Epithelial cell of proximal tubule (primary cell): ENCODE measurements around the gene MORC2. TPM values are rescaled to one million over a fixed set of nuclear protein-coding genes. Genes with fewer than 3 reads are reported as not detected.

Experiments
- DNase-seq: peaks from one replicate; pipeline ENCODE4 v3.0.0-alpha.2; 2011; ENCODE audit warnings: low read depth
- H3K4me3 ChIP-seq: 2 replicates; pipeline ENCODE4 v1.5.1; 2011; ENCODE audit warnings: low read depth, mild to moderate bottlenecking, low read length
- CTCF ChIP-seq: conservative IDR thresholded peaks from 2 replicates; pipeline ENCODE4 v1.5.1; 2012; ENCODE audit warnings: low read depth, mild to moderate bottlenecking, low read length
- total RNA-seq: library from RNA; depleted of rRNA; stranded (reverse); fragments of >200 nt; gene quantifications from 2 replicates; pipeline ENCODE4 v1.2.3, GENCODE V29; 2015

The MORC2 gene
- total RNA-seq, 1 donor from 2014 or later: 7.1 TPM

DNA sequence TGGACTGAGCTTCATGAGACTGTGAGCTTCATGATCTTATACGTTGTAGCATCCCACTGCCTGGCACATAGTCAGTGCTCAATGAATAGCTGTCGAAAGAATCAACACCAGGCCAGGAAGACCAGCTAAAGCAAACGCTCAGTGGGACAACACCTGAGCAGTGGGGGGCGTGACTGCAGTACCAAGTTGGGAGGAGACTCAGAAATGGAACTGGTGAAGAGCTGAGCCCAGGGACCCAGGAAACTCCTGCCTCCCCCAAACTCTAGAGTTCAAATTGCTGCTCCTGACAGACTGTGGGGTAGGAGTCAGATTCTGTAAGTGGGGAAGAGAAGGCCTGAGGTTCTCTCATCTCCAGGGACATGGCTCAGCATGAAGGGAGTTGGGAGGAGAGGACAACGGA is 59.3 kb downstream of the MORC2 start:
- TF ChIP-seq CTCF: no peak
- no peak for DNase-seq
- no peak overlapping the region for H3K4me3 ChIP-seq

DNA sequence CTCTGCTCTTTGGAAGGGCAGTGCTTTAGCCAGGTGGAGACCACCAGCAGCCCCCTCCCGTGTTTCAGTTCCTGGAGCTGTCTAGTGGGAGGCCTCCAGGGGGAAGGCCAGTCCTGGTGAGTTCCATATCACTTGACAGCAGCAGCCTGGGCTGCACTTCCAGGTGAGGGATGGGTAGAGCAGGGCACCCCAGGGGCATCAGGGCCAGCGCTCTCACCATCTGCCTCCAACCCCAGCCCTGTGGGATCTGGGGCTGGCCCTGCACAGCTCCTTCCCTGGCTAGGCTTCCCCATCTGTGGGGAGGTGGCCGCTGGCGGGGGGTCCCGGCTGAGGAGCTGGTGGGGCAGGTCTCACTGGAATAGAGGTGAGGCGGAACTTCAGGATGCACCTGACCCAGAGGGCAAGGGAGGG is 60.5 kb downstream of the MORC2 start:
- TF ChIP-seq CTCF: no peak
- DNase-seq: no peak
- no peak overlapping the region for H3K4me3 ChIP-seq

DNA sequence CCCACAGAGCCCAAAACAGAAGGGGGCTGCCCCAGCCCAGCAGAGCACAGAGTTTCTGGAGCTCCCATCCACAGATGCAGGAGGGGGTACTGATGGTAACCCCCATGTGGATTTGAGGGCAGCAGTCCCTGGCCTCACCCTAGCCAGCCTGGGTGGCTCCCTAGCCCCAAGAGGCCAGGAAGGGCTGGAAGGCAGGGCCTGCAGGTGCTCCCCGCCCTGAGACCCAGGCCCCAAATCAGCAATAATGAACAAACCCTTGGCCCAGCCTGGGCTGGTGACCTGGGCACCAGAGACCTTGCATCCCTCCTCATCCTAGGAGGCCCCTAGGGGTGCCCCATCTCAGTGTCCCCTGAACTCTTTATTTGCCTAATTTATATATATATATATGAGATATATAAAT is 61.6 kb downstream of the MORC2 start:
- no peak for DNase-seq
- no peak for TF ChIP-seq CTCF
- H3K4me3 ChIP-seq: no peak overlapping the region

- TF ChIP-seq CTCF: no peak
- DNase-seq: no peak
These were observed 62.2 kb downstream of the MORC2 start for GRCh38 chr22:30906411-30906810.

GRCh38 chr22:30905696-30906341 is 62.8 kb downstream of the MORC2 start:
- H3K4me3 ChIP-seq: no peak overlapping the region
- no peak for TF ChIP-seq CTCF
- DNase-seq: no peak

More at GRCh38 chr22:30906411-30906810, 62.2 kb downstream of the MORC2 start:
- H3K4me3 ChIP-seq: no peak overlapping the region

DNA sequence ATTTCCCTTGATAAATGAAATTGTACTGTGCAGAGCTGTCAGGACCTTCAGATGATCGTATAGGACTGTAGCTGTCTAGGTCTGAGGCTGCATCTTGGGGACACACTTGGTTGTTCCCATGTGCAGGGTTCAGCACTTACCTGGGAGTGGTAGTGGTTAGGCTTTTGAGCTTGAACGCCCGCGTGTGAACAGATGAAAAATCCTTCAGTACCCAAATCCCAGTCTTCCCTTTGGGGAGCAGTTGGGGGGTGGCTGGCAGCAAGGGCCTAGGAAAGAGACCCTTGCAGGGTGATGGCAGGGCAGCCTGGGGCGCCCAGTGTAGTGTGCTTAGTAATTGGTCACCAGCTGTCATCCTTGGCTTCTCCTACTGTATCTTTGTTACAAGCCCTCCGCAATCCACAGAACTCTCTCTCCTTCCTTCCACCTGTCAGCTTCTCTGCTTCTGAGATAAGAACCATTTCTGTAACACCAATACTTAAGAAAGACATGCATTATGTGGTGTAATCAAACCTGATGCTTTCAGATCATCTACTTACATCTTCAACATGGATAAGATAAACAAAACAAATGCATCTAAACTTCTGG is 64.6 kb downstream of the MORC2 start:
- no peak overlapping the region for H3K4me3 ChIP-seq
- no peak for TF ChIP-seq CTCF
- no peak for DNase-seq
